ENCODE data around the gene FHL2.

DNA sequence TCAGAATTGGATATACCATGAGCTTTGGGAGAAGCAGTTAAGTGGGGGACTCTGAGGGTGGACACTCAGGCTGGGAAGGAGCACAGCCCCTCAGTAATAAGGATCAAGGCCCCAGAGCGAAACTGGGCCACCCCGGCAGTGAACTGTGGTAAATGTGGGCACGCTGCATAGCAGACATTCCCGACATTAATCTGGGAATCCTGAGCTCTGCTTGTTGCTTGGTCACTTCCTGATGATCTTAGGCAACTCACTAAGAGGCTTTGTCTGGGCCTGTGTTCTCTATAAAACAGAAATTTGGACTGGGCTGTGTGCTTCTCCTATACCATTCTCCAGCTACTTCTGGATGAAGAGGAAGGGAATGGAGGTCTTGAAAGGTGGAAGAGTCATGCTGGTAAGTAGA, 74.1 kb downstream of the FHL2 start:
- no peak for TF ChIP-seq ZNF274 (IDR thresholded peaks at IDR 0.05; ENCODE audit: low read depth, low read length)
- no peak for TF ChIP-seq SUZ12 (IDR thresholded peaks at IDR 0.05; ENCODE audit: extremely low read depth, insufficient read depth, insufficient read length)
- no peak for TF ChIP-seq YY1 (IDR thresholded peaks at IDR 0.05; ENCODE audit: insufficient read depth, insufficient read length)

Measured in NT2/D1 (cell line).